ENCODE results near the gene CDCA8.

DNA sequence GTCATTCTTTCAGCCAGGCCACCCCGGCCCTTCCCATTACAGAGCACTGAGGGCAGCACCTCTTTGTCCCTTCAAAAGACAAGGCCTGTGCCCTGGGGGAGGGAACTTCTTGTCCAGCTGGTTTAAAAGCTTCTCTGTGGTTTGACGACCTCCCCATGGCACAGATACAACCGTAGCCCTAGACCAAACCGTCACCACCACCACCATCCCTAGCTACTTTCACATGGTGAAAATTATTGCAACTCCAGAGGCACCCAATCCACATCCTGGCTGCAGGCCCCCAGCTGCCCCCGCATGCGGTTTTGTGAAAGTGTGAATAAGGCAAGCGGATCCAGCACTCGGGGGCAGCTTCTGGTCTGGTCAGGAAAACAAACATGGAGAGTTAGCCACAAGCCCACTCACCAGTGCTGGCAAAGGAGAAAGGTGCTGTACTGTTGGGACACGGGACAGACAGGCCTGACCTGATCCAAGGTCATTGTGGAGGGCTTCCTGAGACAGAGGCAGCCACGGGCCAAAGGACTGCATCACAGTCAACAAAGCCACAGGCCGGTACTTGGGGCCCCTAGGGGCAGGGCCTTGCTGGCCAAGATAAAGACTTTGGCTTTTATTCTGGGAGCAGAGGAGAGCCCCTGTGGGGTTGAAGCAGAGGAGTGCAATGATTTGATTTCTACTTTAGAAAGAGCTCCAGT, 31.2 kb downstream of the CDCA8 start:
- no peak for TF ChIP-seq EZH2 (IDR thresholded peaks at IDR 0.05; ENCODE audit: borderline replicate concordance, low read depth, low read length, severe bottlenecking)
- TF ChIP-seq MYC (IDR thresholded peaks at IDR 0.05; ENCODE audit: low read depth, low read length): no peak
- no peak for TF ChIP-seq POLR2A (IDR thresholded peaks at IDR 0.05; ENCODE audit: low read depth, low read length)
- TF ChIP-seq POLR2AphosphoS5 (IDR thresholded peaks at IDR 0.05; ENCODE audit: insufficient read depth, low read depth, low read length): no peak
- TF ChIP-seq, protein P1, sequence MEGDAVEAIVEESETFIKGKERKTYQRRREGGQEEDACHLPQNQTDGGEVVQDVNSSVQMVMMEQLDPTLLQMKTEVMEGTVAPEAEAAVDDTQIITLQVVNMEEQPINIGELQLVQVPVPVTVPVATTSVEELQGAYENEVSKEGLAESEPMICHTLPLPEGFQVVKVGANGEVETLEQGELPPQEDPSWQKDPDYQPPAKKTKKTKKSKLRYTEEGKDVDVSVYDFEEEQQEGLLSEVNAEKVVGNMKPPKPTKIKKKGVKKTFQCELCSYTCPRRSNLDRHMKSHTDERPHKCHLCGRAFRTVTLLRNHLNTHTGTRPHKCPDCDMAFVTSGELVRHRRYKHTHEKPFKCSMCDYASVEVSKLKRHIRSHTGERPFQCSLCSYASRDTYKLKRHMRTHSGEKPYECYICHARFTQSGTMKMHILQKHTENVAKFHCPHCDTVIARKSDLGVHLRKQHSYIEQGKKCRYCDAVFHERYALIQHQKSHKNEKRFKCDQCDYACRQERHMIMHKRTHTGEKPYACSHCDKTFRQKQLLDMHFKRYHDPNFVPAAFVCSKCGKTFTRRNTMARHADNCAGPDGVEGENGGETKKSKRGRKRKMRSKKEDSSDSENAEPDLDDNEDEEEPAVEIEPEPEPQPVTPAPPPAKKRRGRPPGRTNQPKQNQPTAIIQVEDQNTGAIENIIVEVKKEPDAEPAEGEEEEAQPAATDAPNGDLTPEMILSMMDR (IDR thresholded peaks at IDR 0.05; ENCODE audit: extremely low read depth in 1 of 2, insufficient read depth in 1 of 2, low read depth in 1 of 2, low read length in 2 of 2): no peak
- TF ChIP-seq, protein P2, sequence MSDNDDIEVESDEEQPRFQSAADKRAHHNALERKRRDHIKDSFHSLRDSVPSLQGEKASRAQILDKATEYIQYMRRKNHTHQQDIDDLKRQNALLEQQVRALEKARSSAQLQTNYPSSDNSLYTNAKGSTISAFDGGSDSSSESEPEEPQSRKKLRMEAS (IDR thresholded peaks at IDR 0.05; ENCODE audit: insufficient read depth, insufficient read length): no peak

Data from endothelial cell of umbilical vein (primary cell).